ENCODE data around the gene MLH3.

The MLH3 gene

GRCh38 chr14:75005357-75005756 is 45.9 kb downstream of the MLH3 start:
- Histone ChIP-seq H2BK5ac (ENCODE audit: low read depth, low read length, poor library complexity) (no peak overlapping the region), H3K4me2 (ENCODE audit: low read length) (no peak overlapping the region), H3K9ac (ENCODE audit: low read length) (no peak overlapping the region), H3K9me3 (ENCODE audit: insufficient read depth, low read depth, low read length) (no peaks in the 10 kb centered on the region), H2BK12ac (ENCODE audit: low read length) (no peak overlapping the region), H3K79me2 (ENCODE audit: control insufficient read depth, insufficient read depth, low read length, poor library complexity) (peaks cover 8% of the 10 kb centered on the region), H4K91ac (ENCODE audit: low read depth, low read length) (no peak overlapping the region), H3K4me1 (ENCODE audit: control insufficient read depth in 1 of 2, insufficient read depth in 2 of 2, low read length in 2 of 2) (peaks cover 3 to 8% of the 10 kb centered on the region in 2 experiments), H2AK5ac (ENCODE audit: low read length) (no peak overlapping the region), H3K27me3 (ENCODE audit: insufficient read depth, low read length) (no peaks in the 10 kb centered on the region), H3K36me3 (ENCODE audit: control insufficient read depth in 1 of 2, insufficient read depth in 2 of 2, low read length in 2 of 2) (peaks cover 10 to 29% of the 10 kb centered on the region in 2 experiments), H3K4ac (ENCODE audit: low read depth, low read length) (no peak overlapping the region), H4K12ac (ENCODE audit: low read depth, low read length) (no peak overlapping the region), H3K23ac (ENCODE audit: low read length) (no peak overlapping the region), H3K79me1 (ENCODE audit: low read length) (peaks cover 6% of the 10 kb centered on the region), H3K18ac (ENCODE audit: low read length) (no peak overlapping the region), H3K4me3 (ENCODE audit: low read depth, low read length) (no peak overlapping the region), H2BK120ac (ENCODE audit: insufficient read depth, low read length, poor library complexity) (no peak overlapping the region), H2AFZ (ENCODE audit: insufficient read depth, low read length, poor library complexity) (no peak overlapping the region), H4K8ac (ENCODE audit: low read depth, low read length) (no peak overlapping the region), H3K27ac (ENCODE audit: low read depth, low read length) (no peak overlapping the region), H3K14ac (ENCODE audit: low read length) (no peak overlapping the region)
- WGBS (ENCODE audit: extremely low coverage, insufficient coverage, insufficient read length), result no CpG with 5 or more reads among the region's 3 CpGs
- peak; percentile 53 to 87 for DNase-seq

GRCh38 chr14:75003250-75004027 is 47.8 kb downstream of the MLH3 start:
- H2BK5ac ChIP-seq (ENCODE audit: low read depth, low read length, poor library complexity), result peak overlapping the region; percentile 42
- peak overlapping the region; percentile 90 for H3K4me3 ChIP-seq (ENCODE audit: low read depth, low read length)
- peak overlapping the region; percentile 57 for H3K4ac ChIP-seq (ENCODE audit: low read depth, low read length)
- peak overlapping the region; percentile 69 for H3K14ac ChIP-seq (ENCODE audit: low read length)
- H3K79me2 ChIP-seq (ENCODE audit: control insufficient read depth, insufficient read depth, low read length, poor library complexity), result peaks cover 8% of the 10 kb centered on the region
- H2AFZ ChIP-seq (ENCODE audit: insufficient read depth, low read length, poor library complexity), result peak overlapping the region; percentile 21
- H4K12ac ChIP-seq (ENCODE audit: low read depth, low read length), result peak overlapping the region; percentile 16
- peak overlapping the region; percentile 11 for H2AK5ac ChIP-seq (ENCODE audit: low read length)
- H2BK120ac ChIP-seq (ENCODE audit: insufficient read depth, low read length, poor library complexity), result no peak overlapping the region
- peaks cover 5 to 16% of the 10 kb centered on the region in 2 experiments for H3K36me3 ChIP-seq (ENCODE audit: control insufficient read depth in 1 of 2, insufficient read depth in 2 of 2, low read length in 2 of 2)
- H2BK12ac ChIP-seq (ENCODE audit: low read length), result no peak overlapping the region
- peak overlapping the region; percentile 2 for H3K18ac ChIP-seq (ENCODE audit: low read length)
- H3K9ac ChIP-seq (ENCODE audit: low read length), result peak overlapping the region; percentile 89
- H3K79me1 ChIP-seq (ENCODE audit: low read length), result peaks cover 6% of the 10 kb centered on the region
- H3K9me3 ChIP-seq (ENCODE audit: insufficient read depth, low read depth, low read length), result no peaks in the 10 kb centered on the region
- peak overlapping the region; percentile 86 for H4K8ac ChIP-seq (ENCODE audit: low read depth, low read length)
- no peak for DNase-seq
- H3K23ac ChIP-seq (ENCODE audit: low read length), result no peak overlapping the region
- peak overlapping the region; percentile 75 for H4K91ac ChIP-seq (ENCODE audit: low read depth, low read length)
- peak overlapping the region; percentile 80 for H3K4me2 ChIP-seq (ENCODE audit: low read length)
- peak overlapping the region; percentile 18 for H3K27ac ChIP-seq (ENCODE audit: low read depth, low read length)
- no CpG with 5 or more reads among the region's 18 CpGs for WGBS (ENCODE audit: extremely low coverage, insufficient coverage, insufficient read length)
- peaks cover 3 to 8% of the 10 kb centered on the region in 2 experiments for H3K4me1 ChIP-seq (ENCODE audit: control insufficient read depth in 1 of 2, insufficient read depth in 2 of 2, low read length in 2 of 2)
- H3K27me3 ChIP-seq (ENCODE audit: insufficient read depth, low read length), result no peaks in the 10 kb centered on the region

GRCh38 chr14:75002392-75003249 is 48.6 kb downstream of the MLH3 start, which contains the start of gene EIF2B2:
Gene EIF2B2 (plus strand): TSS chr14:75002921. CDS start chr14:75002991, 70 bp downstream.
- Histone ChIP-seq H2BK120ac (ENCODE audit: insufficient read depth, low read length, poor library complexity) (peak within 1 kb of the TSS; percentile 30), H4K12ac (ENCODE audit: low read depth, low read length) (peak within 1 kb of the TSS; percentile 28), H2BK12ac (ENCODE audit: low read length) (no peak within 1 kb of the TSS), H3K4me1 (ENCODE audit: control insufficient read depth in 1 of 2, insufficient read depth in 2 of 2, low read length in 2 of 2) (peaks cover 3 to 8% of the 10 kb centered on the region in 2 experiments), H3K14ac (ENCODE audit: low read length) (peak within 1 kb of the TSS; percentile 69), H3K23ac (ENCODE audit: low read length) (no peak within 1 kb of the TSS), H2AFZ (ENCODE audit: insufficient read depth, low read length, poor library complexity) (peak within 1 kb of the TSS; percentile 82), H3K4me3 (ENCODE audit: low read depth, low read length) (peak within 1 kb of the TSS; percentile 90), H2AK5ac (ENCODE audit: low read length) (peak within 1 kb of the TSS; percentile 11), H3K27me3 (ENCODE audit: insufficient read depth, low read length) (no peaks in the 10 kb centered on the region), H3K4ac (ENCODE audit: low read depth, low read length) (peak within 1 kb of the TSS; percentile 65), H3K79me1 (ENCODE audit: low read length) (peaks cover 6% of the 10 kb centered on the region), H3K79me2 (ENCODE audit: control insufficient read depth, insufficient read depth, low read length, poor library complexity) (peaks cover 8% of the 10 kb centered on the region), H3K27ac (ENCODE audit: low read depth, low read length) (peak within 1 kb of the TSS; percentile 52), H3K18ac (ENCODE audit: low read length) (peak within 1 kb of the TSS; percentile 72), H4K91ac (ENCODE audit: low read depth, low read length) (peak within 1 kb of the TSS; percentile 75), H3K9ac (ENCODE audit: low read length) (peak within 1 kb of the TSS; percentile 89), H3K9me3 (ENCODE audit: insufficient read depth, low read depth, low read length) (no peaks in the 10 kb centered on the region), H3K36me3 (ENCODE audit: control insufficient read depth in 1 of 2, insufficient read depth in 2 of 2, low read length in 2 of 2) (peaks cover 3 to 11% of the 10 kb centered on the region in 2 experiments), H3K4me2 (ENCODE audit: low read length) (peak within 1 kb of the TSS; percentile 80), H2BK5ac (ENCODE audit: low read depth, low read length, poor library complexity) (peak within 1 kb of the TSS; percentile 58), H4K8ac (ENCODE audit: low read depth, low read length) (peak within 1 kb of the TSS; percentile 94)
- DNase-seq, result peak; percentile 84 to 93
- no CpG with 5 or more reads among the region's 66 CpGs for WGBS (ENCODE audit: extremely low coverage, insufficient coverage, insufficient read length)

GRCh38 chr14:75001899-75002298 is 49.4 kb downstream of the MLH3 start:
- Histone ChIP-seq H3K4me1 (ENCODE audit: control insufficient read depth in 1 of 2, insufficient read depth in 2 of 2, low read length in 2 of 2) (peaks cover 3 to 8% of the 10 kb centered on the region in 2 experiments), H2BK12ac (ENCODE audit: low read length) (no peak overlapping the region), H3K23ac (ENCODE audit: low read length) (no peak overlapping the region), H3K36me3 (ENCODE audit: control insufficient read depth in 1 of 2, insufficient read depth in 2 of 2, low read length in 2 of 2) (peaks cover 3 to 10% of the 10 kb centered on the region in 2 experiments), H3K4me3 (ENCODE audit: low read depth, low read length) (no peak overlapping the region), H2BK5ac (ENCODE audit: low read depth, low read length, poor library complexity) (no peak overlapping the region), H4K91ac (ENCODE audit: low read depth, low read length) (no peak overlapping the region), H3K14ac (ENCODE audit: low read length) (no peak overlapping the region), H3K9me3 (ENCODE audit: insufficient read depth, low read depth, low read length) (no peaks in the 10 kb centered on the region), H2BK120ac (ENCODE audit: insufficient read depth, low read length, poor library complexity) (no peak overlapping the region), H3K27me3 (ENCODE audit: insufficient read depth, low read length) (no peaks in the 10 kb centered on the region), H3K4me2 (ENCODE audit: low read length) (peak overlapping the region; percentile 71), H3K79me2 (ENCODE audit: control insufficient read depth, insufficient read depth, low read length, poor library complexity) (peaks cover 8% of the 10 kb centered on the region), H3K4ac (ENCODE audit: low read depth, low read length) (no peak overlapping the region), H3K9ac (ENCODE audit: low read length) (no peak overlapping the region), H4K8ac (ENCODE audit: low read depth, low read length) (no peak overlapping the region), H4K12ac (ENCODE audit: low read depth, low read length) (no peak overlapping the region), H2AK5ac (ENCODE audit: low read length) (no peak overlapping the region), H2AFZ (ENCODE audit: insufficient read depth, low read length, poor library complexity) (no peak overlapping the region), H3K79me1 (ENCODE audit: low read length) (peaks cover 6% of the 10 kb centered on the region), H3K18ac (ENCODE audit: low read length) (no peak overlapping the region), H3K27ac (ENCODE audit: low read depth, low read length) (peak overlapping the region; percentile 52)
- DNase-seq, result no peak
- WGBS (ENCODE audit: extremely low coverage, insufficient coverage, insufficient read length), result no CpG with 5 or more reads among the region's 1 CpG
